GM12878 (cell line): Measurements from ENCODE around the gene LMF2. TPM values are rescaled to one million over a fixed set of nuclear protein-coding genes. Genes with fewer than 3 reads are reported as not detected.

ENCODE experiments used
- BCL11A ChIP-seq: IDR thresholded peaks from 2 replicates; pipeline ENCODE4 v1.6.1; 2011; ENCODE audit warnings: low read depth, low read length
- DPF2 ChIP-seq: fragments of 450-650 bp; IDR thresholded peaks from 2 replicates; pipeline ENCODE4 v1.6.1; 2017; ENCODE audit warnings: mild to moderate bottlenecking
- EED ChIP-seq: sonication (generic); IDR thresholded peaks from 2 replicates; pipeline ENCODE4 v1.6.1; 2016; ENCODE audit warnings: antibody characterized with exemption, low read depth
- GABPA ChIP-seq: IDR thresholded peaks from 2 replicates; pipeline ENCODE4 v1.6.1; 2014; ENCODE audit warnings: antibody characterized with exemption, low read depth, mild to moderate bottlenecking, inconsistent platforms
- HCFC1 ChIP-seq: fragments of 150-350 bp; IDR thresholded peaks from 2 replicates; pipeline ENCODE4 v1.6.1; 2014; ENCODE audit warnings: low read length
- HDAC2 ChIP-seq: fragments of 200-600 bp; sonication (generic); IDR thresholded peaks from 2 replicates; pipeline ENCODE4 v1.6.1; 2017
- MTA2 ChIP-seq: fragments of 450-650 bp; IDR thresholded peaks from 2 replicates; pipeline ENCODE4 v1.6.1; 2016; ENCODE audit warnings: low read depth, mild to moderate bottlenecking, moderate library complexity
- MYB ChIP-seq: fragments of 150-350 bp; IDR thresholded peaks from 2 replicates; pipeline ENCODE4 v1.6.1; 2014; ENCODE audit warnings: mild to moderate bottlenecking, low read depth, low read length, borderline replicate concordance
- NR2F1 ChIP-seq: fragments of 450-650 bp; conservative IDR thresholded peaks from 2 replicates; pipeline ENCODE4 v1.6.1; 2017; ENCODE audit warnings: mild to moderate bottlenecking
- RAD21 ChIP-seq: IDR thresholded peaks from 2 replicates; pipeline ENCODE4 v1.6.1; 2011; ENCODE audit warnings: mild to moderate bottlenecking, low read depth, low read length, moderate library complexity; ENCODE audit not compliant: insufficient read depth
- RB1 ChIP-seq: fragments of 450-650 bp; formaldehyde crosslinking; IDR thresholded peaks from 2 replicates; pipeline ENCODE4 v1.6.1; 2017; ENCODE audit warnings: mild to moderate bottlenecking, borderline replicate concordance
- SIX5 ChIP-seq: IDR thresholded peaks from 2 replicates; pipeline ENCODE4 v1.6.1; 2011; ENCODE audit warnings: mild to moderate bottlenecking, low read depth, low read length, moderate library complexity; ENCODE audit not compliant: severe bottlenecking
- SMC3 ChIP-seq: IDR thresholded peaks from 2 replicates; pipeline ENCODE4 v1.6.1; 2011; ENCODE audit warnings: low read length, improper control_type of control experiment, borderline replicate concordance
- ZBED1 ChIP-seq: IDR thresholded peaks from 2 replicates; pipeline ENCODE4 v1.6.1; 2016; ENCODE audit warnings: borderline replicate concordance
- ZSCAN29 ChIP-seq: fragments of 450-650 bp; IDR thresholded peaks from 2 replicates; pipeline ENCODE4 v1.6.1; 2017; ENCODE audit warnings: mild to moderate bottlenecking, moderate library complexity
- polyA plus RNA-seq, 11 experiments: library from polyadenylated mRNA; depleted of rRNA in 4 of 11; unstranded in 6 of 11; stranded (reverse) in 5 of 11; fragments of >200 nt; fragmentation: Nextera tagmentation in 4 of 11; fragmentation: Illumina TruSeq in 1 of 11; extraction: Ambion mirVana in 4 of 11; extraction: Trizol in 1 of 11; gene quantifications; 1 replicate in 1 of 11; 2 replicates in 10 of 11; pipeline versions ENCODE4 v1.2.1 to v1.2.3, GENCODE V29; 2011 to 2016; ENCODE audit warnings: inconsistent platforms in 2 of 11, missing spikeins in 2 of 11, low read depth in 1 of 11
- total RNA-seq, 4 experiments: library from RNA; depleted of rRNA in 3 of 4; stranded (reverse); fragments of >200 nt in 3 of 4; fragmentation: Illumina TruSeq in 1 of 4; extraction: Trizol in 1 of 4; gene quantifications; 2 replicates each; pipeline versions ENCODE4 v1.2.1 to v1.2.3, GENCODE V29; 2013 to 2021
- TF ChIP-seq, protein P1 (sequence below): fragments of 450-650 bp; IDR thresholded peaks from 2 replicates; pipeline ENCODE4 v1.6.1; 2018; ENCODE audit warnings: borderline replicate concordance, mild to moderate bottlenecking; ENCODE audit not compliant: partially characterized antibody
- TF ChIP-seq, protein P2 (sequence below): fragments of 450-650 bp; IDR thresholded peaks from 2 replicates; pipeline ENCODE4 v1.6.1; 2017; ENCODE audit warnings: mild to moderate bottlenecking, moderate library complexity
- TF ChIP-seq, protein P3 (sequence below): IDR thresholded peaks from 2 replicates; pipeline ENCODE4 v1.6.1; 2012; ENCODE audit warnings: low read depth, low read length, improper control_type of control experiment
- TF ChIP-seq, protein P4 (sequence below): IDR thresholded peaks from 2 replicates; pipeline ENCODE4 v1.6.1; 2012; ENCODE audit warnings: low read length, inconsistent platforms
- TF ChIP-seq, protein P5 (sequence below): IDR thresholded peaks from 2 replicates; pipeline ENCODE4 v1.6.1; 2011; ENCODE audit warnings: low read depth, mild to moderate bottlenecking, low read length, moderate library complexity, borderline replicate concordance; ENCODE audit errors: extremely low read depth
- TF ChIP-seq, protein P6 (sequence below): IDR thresholded peaks from 2 replicates; pipeline ENCODE4 v1.6.1; 2012; ENCODE audit warnings: low read depth, low read length, improper control_type of control experiment

The LMF2 gene
- total and polyA plus RNA-seq, 10 of the 15 experiments (the other 5 are each of a cell fraction or from before 2014, with no cell fraction given), result 0.08 to 57.5 (median 21.2) TPM

DNA sequence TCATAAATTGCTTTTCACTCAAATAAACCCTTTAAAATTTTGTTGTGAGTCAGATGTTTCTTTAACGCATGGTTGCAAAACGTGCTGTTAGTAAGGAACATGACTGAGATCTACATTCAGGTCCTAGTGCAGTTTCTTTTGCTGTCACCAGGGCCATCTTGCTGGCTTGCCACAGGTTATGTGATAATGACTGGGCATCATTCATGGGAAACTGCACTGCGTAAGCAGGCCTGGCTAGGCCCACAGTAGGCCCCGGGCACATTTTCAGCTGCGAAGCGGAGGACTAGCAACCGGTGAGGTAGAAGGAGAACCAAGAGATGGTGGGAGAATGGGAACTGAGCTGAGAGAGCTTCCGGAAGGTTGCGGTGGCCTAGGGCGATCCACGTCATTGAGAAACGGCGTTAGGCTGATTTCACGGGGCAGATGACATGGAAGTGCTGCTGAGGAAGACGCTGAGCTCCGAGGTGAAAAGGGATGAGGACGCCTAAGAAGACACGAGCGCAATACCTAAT lies 35.0 kb upstream of the LMF2 start (continued):
- TF ChIP-seq, protein P1, sequence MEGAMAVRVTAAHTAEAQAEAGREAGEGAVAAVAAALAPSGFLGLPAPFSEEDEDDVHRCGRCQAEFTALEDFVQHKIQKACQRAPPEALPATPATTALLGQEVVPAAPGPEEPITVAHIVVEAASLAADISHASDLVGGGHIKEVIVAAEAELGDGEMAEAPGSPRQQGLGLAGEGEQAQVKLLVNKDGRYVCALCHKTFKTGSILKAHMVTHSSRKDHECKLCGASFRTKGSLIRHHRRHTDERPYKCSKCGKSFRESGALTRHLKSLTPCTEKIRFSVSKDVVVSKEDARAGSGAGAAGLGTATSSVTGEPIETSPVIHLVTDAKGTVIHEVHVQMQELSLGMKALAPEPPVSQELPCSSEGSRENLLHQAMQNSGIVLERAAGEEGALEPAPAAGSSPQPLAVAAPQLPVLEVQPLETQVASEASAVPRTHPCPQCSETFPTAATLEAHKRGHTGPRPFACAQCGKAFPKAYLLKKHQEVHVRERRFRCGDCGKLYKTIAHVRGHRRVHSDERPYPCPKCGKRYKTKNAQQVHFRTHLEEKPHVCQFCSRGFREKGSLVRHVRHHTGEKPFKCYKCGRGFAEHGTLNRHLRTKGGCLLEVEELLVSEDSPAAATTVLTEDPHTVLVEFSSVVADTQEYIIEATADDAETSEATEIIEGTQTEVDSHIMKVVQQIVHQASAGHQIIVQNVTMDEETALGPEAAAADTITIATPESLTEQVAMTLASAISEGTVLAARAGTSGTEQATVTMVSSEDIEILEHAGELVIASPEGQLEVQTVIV, result no peak
- no peak for TF ChIP-seq MYB
- TF ChIP-seq, protein P2, sequence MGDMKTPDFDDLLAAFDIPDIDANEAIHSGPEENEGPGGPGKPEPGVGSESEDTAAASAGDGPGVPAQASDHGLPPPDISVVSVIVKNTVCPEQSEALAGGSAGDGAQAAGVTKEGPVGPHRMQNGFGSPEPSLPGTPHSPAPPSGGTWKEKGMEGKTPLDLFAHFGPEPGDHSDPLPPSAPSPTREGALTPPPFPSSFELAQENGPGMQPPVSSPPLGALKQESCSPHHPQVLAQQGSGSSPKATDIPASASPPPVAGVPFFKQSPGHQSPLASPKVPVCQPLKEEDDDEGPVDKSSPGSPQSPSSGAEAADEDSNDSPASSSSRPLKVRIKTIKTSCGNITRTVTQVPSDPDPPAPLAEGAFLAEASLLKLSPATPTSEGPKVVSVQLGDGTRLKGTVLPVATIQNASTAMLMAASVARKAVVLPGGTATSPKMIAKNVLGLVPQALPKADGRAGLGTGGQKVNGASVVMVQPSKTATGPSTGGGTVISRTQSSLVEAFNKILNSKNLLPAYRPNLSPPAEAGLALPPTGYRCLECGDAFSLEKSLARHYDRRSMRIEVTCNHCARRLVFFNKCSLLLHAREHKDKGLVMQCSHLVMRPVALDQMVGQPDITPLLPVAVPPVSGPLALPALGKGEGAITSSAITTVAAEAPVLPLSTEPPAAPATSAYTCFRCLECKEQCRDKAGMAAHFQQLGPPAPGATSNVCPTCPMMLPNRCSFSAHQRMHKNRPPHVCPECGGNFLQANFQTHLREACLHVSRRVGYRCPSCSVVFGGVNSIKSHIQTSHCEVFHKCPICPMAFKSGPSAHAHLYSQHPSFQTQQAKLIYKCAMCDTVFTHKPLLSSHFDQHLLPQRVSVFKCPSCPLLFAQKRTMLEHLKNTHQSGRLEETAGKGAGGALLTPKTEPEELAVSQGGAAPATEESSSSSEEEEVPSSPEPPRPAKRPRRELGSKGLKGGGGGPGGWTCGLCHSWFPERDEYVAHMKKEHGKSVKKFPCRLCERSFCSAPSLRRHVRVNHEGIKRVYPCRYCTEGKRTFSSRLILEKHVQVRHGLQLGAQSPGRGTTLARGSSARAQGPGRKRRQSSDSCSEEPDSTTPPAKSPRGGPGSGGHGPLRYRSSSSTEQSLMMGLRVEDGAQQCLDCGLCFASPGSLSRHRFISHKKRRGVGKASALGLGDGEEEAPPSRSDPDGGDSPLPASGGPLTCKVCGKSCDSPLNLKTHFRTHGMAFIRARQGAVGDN, result peak; percentile 100
- TF ChIP-seq ZSCAN29, result no peak
- peak; percentile 81 for TF ChIP-seq MTA2
- TF ChIP-seq ZBED1, result no peak
- TF ChIP-seq RAD21, result no peak
- TF ChIP-seq DPF2, result peak; percentile 74
- no peak for TF ChIP-seq RB1
- no peak for TF ChIP-seq GABPA
- TF ChIP-seq, protein P3, sequence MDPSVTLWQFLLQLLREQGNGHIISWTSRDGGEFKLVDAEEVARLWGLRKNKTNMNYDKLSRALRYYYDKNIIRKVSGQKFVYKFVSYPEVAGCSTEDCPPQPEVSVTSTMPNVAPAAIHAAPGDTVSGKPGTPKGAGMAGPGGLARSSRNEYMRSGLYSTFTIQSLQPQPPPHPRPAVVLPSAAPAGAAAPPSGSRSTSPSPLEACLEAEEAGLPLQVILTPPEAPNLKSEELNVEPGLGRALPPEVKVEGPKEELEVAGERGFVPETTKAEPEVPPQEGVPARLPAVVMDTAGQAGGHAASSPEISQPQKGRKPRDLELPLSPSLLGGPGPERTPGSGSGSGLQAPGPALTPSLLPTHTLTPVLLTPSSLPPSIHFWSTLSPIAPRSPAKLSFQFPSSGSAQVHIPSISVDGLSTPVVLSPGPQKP, result no peak
- TF ChIP-seq SIX5, result no peak
- no peak for TF ChIP-seq HDAC2
- TF ChIP-seq, protein P4, sequence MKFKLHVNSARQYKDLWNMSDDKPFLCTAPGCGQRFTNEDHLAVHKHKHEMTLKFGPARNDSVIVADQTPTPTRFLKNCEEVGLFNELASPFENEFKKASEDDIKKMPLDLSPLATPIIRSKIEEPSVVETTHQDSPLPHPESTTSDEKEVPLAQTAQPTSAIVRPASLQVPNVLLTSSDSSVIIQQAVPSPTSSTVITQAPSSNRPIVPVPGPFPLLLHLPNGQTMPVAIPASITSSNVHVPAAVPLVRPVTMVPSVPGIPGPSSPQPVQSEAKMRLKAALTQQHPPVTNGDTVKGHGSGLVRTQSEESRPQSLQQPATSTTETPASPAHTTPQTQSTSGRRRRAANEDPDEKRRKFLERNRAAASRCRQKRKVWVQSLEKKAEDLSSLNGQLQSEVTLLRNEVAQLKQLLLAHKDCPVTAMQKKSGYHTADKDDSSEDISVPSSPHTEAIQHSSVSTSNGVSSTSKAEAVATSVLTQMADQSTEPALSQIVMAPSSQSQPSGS, result no peak
- TF ChIP-seq, protein P5, sequence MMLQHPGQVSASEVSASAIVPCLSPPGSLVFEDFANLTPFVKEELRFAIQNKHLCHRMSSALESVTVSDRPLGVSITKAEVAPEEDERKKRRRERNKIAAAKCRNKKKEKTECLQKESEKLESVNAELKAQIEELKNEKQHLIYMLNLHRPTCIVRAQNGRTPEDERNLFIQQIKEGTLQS, result no peak
- TF ChIP-seq, protein P6, sequence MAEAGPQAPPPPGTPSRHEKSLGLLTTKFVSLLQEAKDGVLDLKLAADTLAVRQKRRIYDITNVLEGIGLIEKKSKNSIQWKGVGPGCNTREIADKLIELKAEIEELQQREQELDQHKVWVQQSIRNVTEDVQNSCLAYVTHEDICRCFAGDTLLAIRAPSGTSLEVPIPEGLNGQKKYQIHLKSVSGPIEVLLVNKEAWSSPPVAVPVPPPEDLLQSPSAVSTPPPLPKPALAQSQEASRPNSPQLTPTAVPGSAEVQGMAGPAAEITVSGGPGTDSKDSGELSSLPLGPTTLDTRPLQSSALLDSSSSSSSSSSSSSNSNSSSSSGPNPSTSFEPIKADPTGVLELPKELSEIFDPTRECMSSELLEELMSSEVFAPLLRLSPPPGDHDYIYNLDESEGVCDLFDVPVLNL, result no peak
- 0 out of 2 replicates have a peak, but pooled peaks have one; percentile 19 for TF ChIP-seq HCFC1
- peak; percentile 86 for TF ChIP-seq EED
- TF ChIP-seq BCL11A, result peak; percentile 52; the same call in 1 of the 2 replicates
- peak; percentile 55; the same call in 1 of the 2 replicates for TF ChIP-seq NR2F1
- TF ChIP-seq SMC3, result no peak; the same call in 1 of the 2 replicates
